C1 segment of cervical spinal cord (tissue), 14 donors: ENCODE measurements around the gene GLCE.

Experiments used
- DNase-seq, 14 donors: peaks; one replicate each; lab custom pipeline; 2025; lab: John Stamatoyannopoulos, UW

GLCE gene

GRCh38 chr15:69200832-69201745 is 40.7 kb downstream of the GLCE start:
- no peak for DNase-seq

- no peak for DNase-seq
These were observed 45.6 kb downstream of the GLCE start for GRCh38 chr15:69206079-69206478.

DNA sequence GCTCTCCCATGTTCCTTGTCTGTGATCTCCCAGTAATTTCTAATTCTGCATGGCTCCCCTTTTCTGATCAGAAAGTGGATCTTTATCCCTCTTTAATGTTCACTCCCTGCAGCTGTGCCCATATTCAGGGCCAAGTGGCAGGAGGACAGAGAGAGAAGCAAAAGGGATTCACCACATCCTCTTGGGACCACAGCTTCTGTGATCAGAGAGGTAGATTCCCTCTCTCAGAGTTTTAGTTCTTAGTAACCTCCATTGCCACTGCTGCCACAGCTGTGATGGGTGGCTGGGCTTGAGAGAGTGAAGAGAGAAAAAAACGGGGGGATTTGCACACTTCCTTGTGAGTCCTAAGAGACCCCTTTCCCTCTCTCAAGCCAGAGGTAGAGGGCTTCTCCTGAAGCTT is 49.2 kb downstream of the GLCE start:
- no peak for DNase-seq

- no peak for DNase-seq
These were observed 50.1 kb downstream of the GLCE start for GRCh38 chr15:69210574-69210973.

DNA sequence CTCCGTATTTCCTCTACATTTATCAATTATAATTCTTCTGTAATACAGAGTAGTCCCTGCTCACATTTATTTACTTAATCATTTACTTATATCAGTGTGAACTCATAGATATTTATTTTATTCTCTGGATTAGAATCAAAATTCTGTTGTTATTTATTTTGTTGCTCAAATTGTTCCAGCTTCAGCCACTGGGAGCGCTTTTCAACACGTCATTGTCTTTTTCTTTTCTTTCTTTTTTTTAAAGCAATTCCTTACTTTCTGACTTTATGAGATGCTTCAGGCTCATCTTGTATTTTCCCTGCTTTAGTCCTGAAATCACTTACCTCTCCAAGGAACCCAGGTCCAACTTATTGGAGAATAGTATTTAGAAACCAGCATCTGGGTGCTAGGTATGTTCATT is 53.4 kb downstream of the GLCE start:
- no peak for DNase-seq

DNA sequence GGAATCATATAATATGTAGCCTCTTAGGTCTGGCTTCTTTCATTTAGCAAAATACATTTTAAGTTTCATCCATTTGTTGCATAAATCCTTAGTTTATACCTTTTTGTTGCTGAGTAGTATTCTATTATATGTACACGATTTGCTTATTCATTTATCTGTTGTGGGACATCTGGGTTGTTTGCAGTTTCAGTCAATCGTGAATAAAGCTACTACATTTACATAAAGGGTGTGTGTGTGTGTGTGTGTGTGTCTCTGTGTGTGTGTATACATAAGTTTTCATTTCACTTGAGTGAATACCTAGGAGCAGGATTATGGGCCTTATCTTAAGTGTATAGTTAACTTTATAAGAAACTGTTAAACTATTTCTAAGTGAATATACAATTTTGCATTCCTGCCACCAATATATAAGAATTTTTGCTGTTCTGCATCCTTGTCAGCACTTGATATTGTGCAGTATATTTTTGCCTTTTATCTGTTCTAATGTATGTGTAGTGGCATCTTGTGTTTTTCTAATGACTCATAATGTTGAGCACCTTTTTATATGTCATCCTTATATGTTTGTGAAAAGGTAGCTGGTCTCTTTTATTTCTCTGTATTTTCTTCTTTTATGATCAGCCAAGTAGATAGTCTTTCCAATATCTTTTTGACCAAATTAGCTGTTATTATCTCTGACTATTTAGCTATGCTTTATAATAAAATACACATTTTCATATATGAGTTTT is 55.0 kb downstream of the GLCE start:
- no peak for DNase-seq

GRCh38 chr15:69217381-69217780 is 56.9 kb downstream of the GLCE start:
- no peak for DNase-seq

DNA sequence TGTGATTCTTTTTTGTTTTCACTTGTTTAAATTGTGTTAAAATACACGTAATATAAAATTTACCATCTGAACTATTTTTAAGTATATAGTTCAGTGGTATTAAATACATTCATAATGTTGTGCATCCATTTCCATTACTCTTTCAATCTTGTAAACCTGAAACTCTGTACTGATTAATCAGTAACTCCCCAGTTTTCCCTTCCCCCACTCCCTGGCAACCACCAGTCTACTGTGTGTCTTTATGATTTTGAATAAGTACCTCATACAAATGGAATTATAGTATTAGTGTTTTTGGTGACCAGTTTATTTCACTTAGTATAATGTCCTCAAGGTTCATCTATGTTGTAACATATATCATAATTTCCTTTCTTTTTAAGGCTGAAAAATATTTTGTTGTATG is 59.3 kb downstream of the GLCE start:
- DNase-seq: no peak

GRCh38 chr15:69222002-69222474 is 61.6 kb downstream of the GLCE start:
- no peak for DNase-seq

DNA sequence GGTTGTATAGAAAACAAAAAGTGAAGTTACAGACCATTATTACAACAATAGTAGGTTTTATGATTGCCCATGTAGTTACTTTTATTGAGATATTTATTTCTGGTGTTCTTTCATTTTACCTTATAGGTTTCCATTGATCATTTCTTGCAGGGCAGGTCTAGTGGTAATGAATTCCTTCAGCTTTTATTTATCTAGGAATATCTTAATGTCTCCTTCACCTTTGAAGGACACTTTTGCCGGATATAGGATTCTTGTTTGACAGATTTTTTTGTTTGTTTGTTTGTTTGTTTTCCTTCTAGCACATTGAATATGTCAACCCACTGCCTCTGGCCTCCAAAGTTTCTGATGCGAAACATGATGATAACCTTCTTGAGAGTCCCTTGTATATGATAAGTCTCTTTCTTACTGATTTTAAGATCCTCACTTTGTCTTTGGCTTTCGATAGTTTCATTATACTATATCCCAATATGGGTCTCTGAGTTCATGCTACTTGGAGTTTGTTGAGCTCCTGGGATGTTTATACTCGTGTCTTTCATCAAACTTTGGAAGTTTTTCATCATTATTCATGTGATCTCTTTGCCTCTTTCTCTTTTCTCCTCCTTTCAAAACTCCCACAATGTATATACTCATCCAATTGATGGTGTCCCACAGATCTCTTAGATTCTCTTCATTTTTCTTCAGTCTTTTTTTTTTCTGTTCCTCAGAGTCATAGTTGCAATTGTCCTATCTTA is 62.8 kb downstream of the GLCE start:
- DNase-seq: no peak

- no peak for DNase-seq
These were observed 63.9 kb downstream of the GLCE start for GRCh38 chr15:69224383-69224782.

DNA sequence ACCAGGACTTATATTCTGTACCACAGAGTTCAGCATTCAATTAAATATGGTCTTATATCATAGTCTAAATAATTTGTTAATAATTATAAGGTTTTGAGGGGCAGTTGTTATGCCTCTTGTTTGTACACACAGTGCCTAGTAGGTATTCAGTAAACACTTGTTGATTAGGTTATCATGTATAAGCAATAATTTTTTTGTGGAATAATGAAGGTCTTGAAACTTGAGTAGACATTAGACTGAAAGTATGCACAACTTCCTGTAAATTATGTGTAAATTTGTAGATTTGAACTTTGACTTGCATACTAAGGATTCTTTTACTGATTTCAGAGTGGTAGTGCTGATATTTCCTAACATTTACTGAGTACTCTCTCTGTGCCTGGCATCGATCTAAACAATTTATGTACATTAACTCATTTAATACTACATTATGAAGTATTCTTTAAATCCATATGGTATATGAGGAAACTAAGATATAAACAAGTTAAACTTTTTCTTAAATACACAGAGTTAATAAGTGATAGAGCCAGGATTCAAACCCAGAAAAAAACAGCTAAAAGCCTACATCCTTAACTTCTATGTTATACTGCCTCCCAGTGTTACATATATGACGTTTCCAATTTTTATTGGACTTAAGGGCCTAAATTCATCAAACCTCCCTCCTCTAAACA is 65.1 kb downstream of the GLCE start:
- DNase-seq: no peak

- no peak for DNase-seq
These were observed 65.6 kb downstream of the GLCE start for GRCh38 chr15:69226023-69226355.

- DNase-seq: no peak
These were observed 71.7 kb downstream of the GLCE start for GRCh38 chr15:69232144-69232543.

DNA sequence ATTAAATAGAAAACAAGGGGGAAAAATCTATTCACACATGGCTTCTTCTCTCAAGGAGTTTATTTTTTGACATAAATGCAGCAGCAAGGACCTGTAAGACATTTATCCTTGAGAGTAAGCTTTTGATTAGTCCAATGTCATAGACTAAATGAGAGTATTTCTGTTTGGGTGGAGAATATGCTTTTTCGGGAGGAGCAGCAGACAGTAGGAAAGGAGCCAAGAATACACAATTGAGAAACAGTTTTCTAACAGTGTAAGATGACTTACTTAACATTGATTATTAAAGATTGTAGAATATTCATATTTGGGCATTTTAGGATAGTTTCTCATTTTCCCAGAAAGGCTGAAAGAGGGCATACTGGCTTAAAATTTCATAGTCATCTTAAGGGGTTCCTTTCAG is 72.3 kb downstream of the GLCE start:
- no peak for DNase-seq

- DNase-seq: no peak
These were observed 74.2 kb downstream of the GLCE start for GRCh38 chr15:69234676-69235075.

- no peak for DNase-seq
These were observed 76.1 kb downstream of the GLCE start for GRCh38 chr15:69236505-69236904.

DNA sequence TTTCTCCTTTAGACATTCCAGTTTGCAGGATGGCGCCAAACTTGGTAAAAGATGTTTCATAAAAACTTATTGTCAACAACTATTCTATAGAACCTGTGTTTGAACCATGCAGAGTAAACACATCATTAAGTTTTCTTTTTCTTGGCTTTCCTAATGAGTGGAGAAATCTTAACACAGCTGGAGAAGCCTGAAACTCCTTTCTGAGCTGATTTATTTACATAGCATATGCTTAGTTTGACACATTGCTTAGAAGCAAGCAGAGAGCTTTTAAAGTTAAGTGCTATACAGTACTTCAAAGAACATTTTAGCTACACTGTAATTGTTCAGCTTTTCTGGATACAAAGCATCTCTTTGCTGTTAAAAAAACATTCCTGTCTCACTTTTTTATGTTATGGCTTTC is 77.3 kb downstream of the GLCE start:
- no peak for DNase-seq

- no peak for DNase-seq
These were observed 84.4 kb downstream of the GLCE start for GRCh38 chr15:69244798-69245197.

- peak in 1 of 14 donors; percentile 23 for DNase-seq
These were observed 92.7 kb downstream of the GLCE start for GRCh38 chr15:69253156-69253555.

- DNase-seq: peak in 1 of 14 donors; percentile 52
These were observed 105.0 kb downstream of the GLCE start for GRCh38 chr15:69265347-69265955.
